HG02571 (cell line): ENCODE results near the gene SFTPA1.
A peak's percentile ranks its signal among the peaks of the same experiment; 100 is the strongest.
"Not testable (repeated sequence)": the region's sequence is repeated elsewhere in the genome, so short reads cannot be mapped to it uniquely, and the experiment has no call there.

ENCODE experiments used
- ATAC-seq: cut with Tn5 transposase; IDR thresholded peaks from one replicate; pipeline ENCODE4 v1.9.1; 2021; ENCODE audit warnings: mild to moderate bottlenecking, moderate library complexity; ENCODE audit not compliant: unreplicated experiment

Gene SFTPA1

GRCh38 chr10:79610601-79611191 is at the start of gene SFTPA1:
SFTPA1 (plus strand) TSS chr10:79610939; CDS start chr10:79611826, 887 bp downstream.
- ATAC-seq = no peak

GRCh38 chr10:79561257-79561656 is 49.5 kb upstream of the SFTPA1 start:
- no peak for ATAC-seq

- peak; percentile 71 for ATAC-seq
Observed at GRCh38 chr10:79562135-79562756, 48.5 kb upstream of the SFTPA1 start.

GRCh38 chr10:79563426-79563825 is 47.3 kb upstream of the SFTPA1 start:
- ATAC-seq = no peak

- not testable (repeated sequence) for ATAC-seq
Observed at GRCh38 chr10:79570624-79571023, 40.1 kb upstream of the SFTPA1 start.

GRCh38 chr10:79579361-79579760 is 31.4 kb upstream of the SFTPA1 start:
- no peak for ATAC-seq

- no peak for ATAC-seq
Observed at GRCh38 chr10:79581044-79581443, 29.7 kb upstream of the SFTPA1 start.

GRCh38 chr10:79582096-79582495 is 28.6 kb upstream of the SFTPA1 start:
- no peak for ATAC-seq

- ATAC-seq = not testable (repeated sequence)
Observed at GRCh38 chr10:79582954-79583353, 27.8 kb upstream of the SFTPA1 start.

GRCh38 chr10:79583488-79584024 is 27.2 kb upstream of the SFTPA1 start:
- no peak for ATAC-seq

- no peak for ATAC-seq
Observed at GRCh38 chr10:79585870-79586527, 24.7 kb upstream of the SFTPA1 start.

- no peak for ATAC-seq
Observed at GRCh38 chr10:79586933-79587332, 23.8 kb upstream of the SFTPA1 start.

GRCh38 chr10:79588800-79589199 is 21.9 kb upstream of the SFTPA1 start:
- no peak for ATAC-seq

- no peak for ATAC-seq
Observed at GRCh38 chr10:79593377-79593776, 17.4 kb upstream of the SFTPA1 start.

- ATAC-seq = not testable (repeated sequence)
Observed at GRCh38 chr10:79594565-79594964, 16.2 kb upstream of the SFTPA1 start.

GRCh38 chr10:79595510-79595909 is 15.2 kb upstream of the SFTPA1 start:
- ATAC-seq = no peak

- not testable (repeated sequence) for ATAC-seq
Observed at GRCh38 chr10:79599644-79600043, 11.1 kb upstream of the SFTPA1 start.

GRCh38 chr10:79601939-79602338 is 8.8 kb upstream of the SFTPA1 start:
- ATAC-seq = peak; percentile 56

GRCh38 chr10:79602953-79603352 is 7.8 kb upstream of the SFTPA1 start:
- ATAC-seq = no peak

- ATAC-seq = no peak
Observed at GRCh38 chr10:79604294-79604693, 6.4 kb upstream of the SFTPA1 start.

- no peak for ATAC-seq
Observed at GRCh38 chr10:79605308-79605707, 5.4 kb upstream of the SFTPA1 start.
